ENCODE results near the gene ARFGEF3. TPM values are rescaled to one million over a fixed set of nuclear protein-coding genes. Genes with fewer than 3 reads are reported as not detected.

The ARFGEF3 gene
- total RNA-seq, 2 donors from 2014 or later: 1.1 to 1.4 TPM

GRCh38 chr6:138330763-138331162 lies 169.0 kb downstream of the ARFGEF3 start:
- DNase-seq (ENCODE audit: low spot score) (no peak), ATAC-seq (ENCODE audit: insufficient number of reproducible peaks, low FRiP score, low read depth) (no peak)
- H3K27me3 ChIP-seq (replicated peaks; ENCODE audit: insufficient read depth): no peaks in the 10 kb centered on the region
- H3K27ac ChIP-seq: no peak overlapping the region
- TF ChIP-seq CTCF (IDR thresholded peaks at IDR 0.05): no peak
- H3K9me3 ChIP-seq: no peaks in the 10 kb centered on the region
- H3K36me3 ChIP-seq: no peaks in the 10 kb centered on the region
- H3K4me3 ChIP-seq: no peak overlapping the region
- no peaks in the 10 kb centered on the region for H3K4me1 ChIP-seq (ENCODE audit: control insufficient read depth in 1 of 2, low read depth in 2 of 2)

GRCh38 chr6:138331444-138331843 lies 169.7 kb downstream of the ARFGEF3 start:
- Histone ChIP-seq H3K9me3 (no peaks in the 10 kb centered on the region), H3K36me3 (no peaks in the 10 kb centered on the region), H3K27ac (no peak overlapping the region), H3K4me1 (ENCODE audit: control insufficient read depth in 1 of 2, low read depth in 2 of 2) (no peaks in the 10 kb centered on the region), H3K4me3 (no peak overlapping the region), H3K27me3 (replicated peaks; ENCODE audit: insufficient read depth) (no peaks in the 10 kb centered on the region)
- DNase-seq (ENCODE audit: low spot score) (no peak), ATAC-seq (ENCODE audit: insufficient number of reproducible peaks, low FRiP score, low read depth) (no peak)
- no peak for TF ChIP-seq CTCF (IDR thresholded peaks at IDR 0.05)

- no peaks in the 10 kb centered on the region for H3K27me3 ChIP-seq (replicated peaks; ENCODE audit: insufficient read depth)
- no peak overlapping the region for H3K4me3 ChIP-seq
- no peaks in the 10 kb centered on the region for H3K36me3 ChIP-seq
- H3K4me1 ChIP-seq (ENCODE audit: control insufficient read depth in 1 of 2, low read depth in 2 of 2): no peaks in the 10 kb centered on the region
- ATAC-seq (ENCODE audit: insufficient number of reproducible peaks, low FRiP score, low read depth): no peak
- DNase-seq (ENCODE audit: low spot score): no peak
- no peak for TF ChIP-seq CTCF (IDR thresholded peaks at IDR 0.05)
- H3K27ac ChIP-seq: no peak overlapping the region
- H3K9me3 ChIP-seq: no peaks in the 10 kb centered on the region
Observed at GRCh38 chr6:138331984-138332383, 170.2 kb downstream of the ARFGEF3 start.

- Histone ChIP-seq H3K4me1 (ENCODE audit: control insufficient read depth in 1 of 2, low read depth in 2 of 2) (no peaks in the 10 kb centered on the region), H3K9me3 (no peaks in the 10 kb centered on the region), H3K27ac (no peak overlapping the region), H3K4me3 (no peak overlapping the region), H3K36me3 (no peaks in the 10 kb centered on the region), H3K27me3 (replicated peaks; ENCODE audit: insufficient read depth) (no peaks in the 10 kb centered on the region)
- no peak for ATAC-seq (ENCODE audit: insufficient number of reproducible peaks, low FRiP score, low read depth)
- TF ChIP-seq CTCF (IDR thresholded peaks at IDR 0.05): no peak
- DNase-seq (ENCODE audit: low spot score): no peak
Observed at GRCh38 chr6:138334000-138334399, 172.3 kb downstream of the ARFGEF3 start.

GRCh38 chr6:138334963-138335362 lies 173.2 kb downstream of the ARFGEF3 start:
- no peaks in the 10 kb centered on the region for H3K27me3 ChIP-seq (replicated peaks; ENCODE audit: insufficient read depth)
- H3K4me1 ChIP-seq (ENCODE audit: control insufficient read depth in 1 of 2, low read depth in 2 of 2): no peaks in the 10 kb centered on the region
- no peak for TF ChIP-seq CTCF (IDR thresholded peaks at IDR 0.05)
- no peak for DNase-seq (ENCODE audit: low spot score)
- H3K4me3 ChIP-seq: no peak overlapping the region
- no peak for ATAC-seq (ENCODE audit: insufficient number of reproducible peaks, low FRiP score, low read depth)
- H3K9me3 ChIP-seq: no peaks in the 10 kb centered on the region
- H3K36me3 ChIP-seq: no peaks in the 10 kb centered on the region
- H3K27ac ChIP-seq: no peak overlapping the region

Measured in thoracic aorta (tissue), 2 donors.